Measurements from ENCODE around the gene SYT17. TPM values are rescaled to one million over a fixed set of nuclear protein-coding genes. Genes with fewer than 3 reads are reported as not detected.

Gene SYT17
- total RNA-seq, 1 donor from 2014 or later = 0.64 TPM

GRCh38 chr16:19236561-19237209 is 68.6 kb downstream of the SYT17 start:
- no peak for ATAC-seq
- intact Hi-C loops (cut with micrococcal nuclease) = no loop called here
- no peak for DNase-seq

- intact Hi-C loops (cut with micrococcal nuclease) = no loop called here
- no peak for ATAC-seq
Measured at GRCh38 chr16:19238406-19238805, 70.4 kb downstream of the SYT17 start.

GRCh38 chr16:19239511-19240155 is 71.6 kb downstream of the SYT17 start:
- no peak for DNase-seq
- ATAC-seq = no peak
- intact Hi-C loops (cut with micrococcal nuclease) = no loop called here

More at GRCh38 chr16:19238406-19238805, 70.4 kb downstream of the SYT17 start:
- no peak for DNase-seq

- DNase-seq (no peak), ATAC-seq (no peak)
- intact Hi-C loops (cut with micrococcal nuclease) = no loop called here
Measured at GRCh38 chr16:19240494-19240893, 72.5 kb downstream of the SYT17 start.

- no peak for ATAC-seq
- intact Hi-C loops (cut with micrococcal nuclease) = no loop called here
- DNase-seq = no peak
Measured at GRCh38 chr16:19241512-19241911, 73.5 kb downstream of the SYT17 start.

GRCh38 chr16:19242186-19242585 is 74.1 kb downstream of the SYT17 start:
- no peak for ATAC-seq
- no peak for DNase-seq
- intact Hi-C loops (cut with micrococcal nuclease) = no loop called here

- DNase-seq (no peak), ATAC-seq (no peak)
- intact Hi-C loops (cut with micrococcal nuclease) = no loop called here
Measured at GRCh38 chr16:19242987-19243575, 75.0 kb downstream of the SYT17 start.

GRCh38 chr16:19245326-19245925 is 77.4 kb downstream of the SYT17 start:
- DNase-seq = no peak
- intact Hi-C loops (cut with micrococcal nuclease) = no loop called here
- ATAC-seq = no peak

- intact Hi-C loops (cut with micrococcal nuclease) = no loop called here
- ATAC-seq = no peak
- DNase-seq = no peak
Measured at GRCh38 chr16:19252904-19253303, 84.9 kb downstream of the SYT17 start.

- ATAC-seq = no peak
- intact Hi-C loops (cut with micrococcal nuclease) = no loop called here
Measured at GRCh38 chr16:19254611-19255010, 86.6 kb downstream of the SYT17 start.

GRCh38 chr16:19264123-19264673 is 96.2 kb downstream of the SYT17 start:
- DNase-seq (no peak), ATAC-seq (no peak)
- intact Hi-C loops (cut with micrococcal nuclease) = no loop called here

More at GRCh38 chr16:19254611-19255010, 86.6 kb downstream of the SYT17 start:
- DNase-seq = no peak

GRCh38 chr16:19265380-19265930 is 97.4 kb downstream of the SYT17 start:
- intact Hi-C loops (cut with micrococcal nuclease) = no loop called here
- DNase-seq = no peak
- no peak for ATAC-seq

- no peak for ATAC-seq
- DNase-seq = no peak
- intact Hi-C loops (cut with micrococcal nuclease) = no loop called here
Measured at GRCh38 chr16:19266774-19267173, 98.7 kb downstream of the SYT17 start.

GRCh38 chr16:19269098-19269497 is 101.1 kb downstream of the SYT17 start:
- no peak for DNase-seq
- intact Hi-C loops (cut with micrococcal nuclease) = no loop called here
- ATAC-seq = no peak

GRCh38 chr16:19274165-19274797 is 106.2 kb downstream of the SYT17 start:
- intact Hi-C loops (cut with micrococcal nuclease) = no loop called here
- DNase-seq (no peak), ATAC-seq (no peak)

GRCh38 chr16:19278403-19278802 is 110.4 kb downstream of the SYT17 start:
- ATAC-seq (no peak), DNase-seq (no peak)
- intact Hi-C loops (cut with micrococcal nuclease) = no loop called here

GRCh38 chr16:19281246-19281645 is 113.2 kb downstream of the SYT17 start:
- DNase-seq (no peak), ATAC-seq (no peak)
- intact Hi-C loops (cut with micrococcal nuclease) = no loop called here

GRCh38 chr16:19282101-19282500 is 114.1 kb downstream of the SYT17 start:
- DNase-seq = no peak
- intact Hi-C loops (cut with micrococcal nuclease) = no loop called here
- no peak for ATAC-seq

GRCh38 chr16:19283637-19284036 is 115.6 kb downstream of the SYT17 start:
- DNase-seq = no peak
- no peak for ATAC-seq
- intact Hi-C loops (cut with micrococcal nuclease) = no loop called here

Data from left ventricle myocardium superior (tissue), 1 donor.